GM15510 (cell line): ENCODE results near the gene KCNJ6.

Experiments used
- POLR2A ChIP-seq: IDR thresholded peaks from 3 replicates; pipeline ENCODE4 v1.6.1; 2011; ENCODE audit warnings: borderline replicate concordance; ENCODE audit not compliant: insufficient read length; ENCODE audit errors: extremely low read depth

KCNJ6 gene

DNA sequence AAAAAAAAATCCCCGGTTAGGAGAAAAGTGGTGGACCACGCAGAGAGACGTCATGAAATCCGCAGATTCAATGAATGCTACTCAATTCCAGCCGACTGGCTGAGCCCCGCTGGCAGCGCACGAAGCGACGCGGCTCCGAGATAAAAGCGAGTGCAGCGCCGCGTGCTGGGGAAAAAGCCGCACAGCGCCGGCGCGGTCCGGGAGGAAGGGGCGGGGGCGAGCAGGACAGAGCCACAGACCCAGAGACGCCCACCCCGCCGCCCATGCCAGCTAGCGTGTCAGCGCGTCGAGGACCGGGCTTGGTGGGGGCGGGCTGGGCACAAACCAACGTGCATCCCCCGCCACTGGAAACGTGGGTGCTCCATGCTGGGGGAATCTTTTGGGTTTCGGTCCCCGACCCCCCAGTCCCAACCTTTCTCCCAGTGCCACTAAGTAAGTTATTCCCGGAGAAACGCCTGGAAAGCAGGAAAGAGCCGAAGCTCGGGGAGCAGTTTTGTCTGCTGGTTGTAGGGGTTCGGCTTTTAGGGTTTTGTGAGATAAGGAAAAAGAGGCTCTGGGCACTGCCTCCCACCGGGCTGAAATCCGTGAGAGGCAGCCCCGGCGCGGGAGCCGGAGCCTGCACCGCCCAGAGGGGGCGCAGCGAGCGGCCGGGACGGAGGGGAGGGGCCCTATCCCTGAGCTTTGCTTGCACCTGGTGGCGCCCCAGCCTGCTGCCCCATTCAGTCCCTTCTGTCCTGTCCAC lies at the start of gene KCNJ6:
TSS of gene KCNJ6 (minus strand) at position 148 of the 742 bp plus-strand sequence. CDS start 75,775 bp downstream, outside the sequence.
- TF ChIP-seq POLR2A, result no peak

DNA sequence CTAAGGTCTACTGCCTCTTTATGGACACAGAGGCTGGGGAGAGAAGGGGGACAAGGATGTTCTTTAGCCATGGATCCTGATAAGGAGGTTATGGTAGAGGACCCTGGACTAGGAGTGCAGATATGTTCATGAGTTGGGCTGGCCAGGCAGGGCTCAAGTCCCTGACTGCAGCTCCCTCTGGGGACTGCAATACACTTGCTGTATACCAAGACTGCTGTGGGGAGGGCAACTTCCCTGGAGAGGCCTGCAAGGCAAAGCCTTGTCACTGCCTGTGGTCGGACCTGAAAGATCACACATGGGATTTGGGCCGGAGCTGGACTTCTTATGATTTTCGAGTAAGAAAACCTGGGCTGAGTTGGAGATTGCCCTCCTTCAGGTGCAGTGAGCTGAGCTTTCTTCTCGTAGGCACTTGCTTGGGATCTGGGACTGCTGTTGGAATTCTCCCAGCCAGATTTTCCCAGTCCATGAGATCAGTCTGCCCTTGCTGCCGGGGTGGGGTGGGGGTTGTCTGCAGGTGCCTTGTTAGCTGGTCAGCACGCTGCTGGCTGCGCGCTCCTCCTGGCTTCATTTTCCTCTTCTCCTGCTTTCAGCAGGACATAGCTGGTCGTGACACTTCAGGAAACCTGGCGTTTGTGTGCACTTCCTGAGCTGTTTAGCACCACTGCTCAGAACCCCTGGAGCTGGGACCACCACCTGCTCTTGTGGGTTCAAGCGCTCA lies 49.0 kb upstream of the KCNJ6 start:
- TF ChIP-seq POLR2A, result no peak

GRCh38 chr21:37958537-37958936 lies 42.3 kb upstream of the KCNJ6 start:
- no peak for TF ChIP-seq POLR2A

GRCh38 chr21:37956772-37957171 lies 40.5 kb upstream of the KCNJ6 start:
- no peak for TF ChIP-seq POLR2A

DNA sequence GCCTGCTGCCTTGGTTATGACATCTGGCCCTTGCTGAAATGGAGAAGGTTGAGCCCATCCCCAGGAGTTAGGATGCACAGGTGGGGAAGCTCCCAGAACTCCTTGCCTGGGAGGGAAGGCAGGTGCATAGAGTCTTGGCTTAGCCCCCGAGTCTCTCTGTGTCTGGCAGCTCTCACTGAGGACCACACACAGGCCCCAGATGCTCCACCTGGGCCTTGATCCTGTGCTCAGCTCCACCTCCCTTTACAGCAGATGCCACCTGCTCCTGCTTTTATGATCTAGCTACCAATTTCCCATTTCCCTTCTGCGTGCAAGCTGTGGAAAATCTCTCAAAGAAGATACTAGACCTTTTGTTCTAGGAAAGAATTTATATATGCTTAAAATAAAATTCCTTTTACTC lies 28.8 kb upstream of the KCNJ6 start:
- TF ChIP-seq POLR2A, result no peak

- TF ChIP-seq POLR2A, result no peak
Measured at GRCh38 chr21:37944496-37944895, 28.2 kb upstream of the KCNJ6 start.

DNA sequence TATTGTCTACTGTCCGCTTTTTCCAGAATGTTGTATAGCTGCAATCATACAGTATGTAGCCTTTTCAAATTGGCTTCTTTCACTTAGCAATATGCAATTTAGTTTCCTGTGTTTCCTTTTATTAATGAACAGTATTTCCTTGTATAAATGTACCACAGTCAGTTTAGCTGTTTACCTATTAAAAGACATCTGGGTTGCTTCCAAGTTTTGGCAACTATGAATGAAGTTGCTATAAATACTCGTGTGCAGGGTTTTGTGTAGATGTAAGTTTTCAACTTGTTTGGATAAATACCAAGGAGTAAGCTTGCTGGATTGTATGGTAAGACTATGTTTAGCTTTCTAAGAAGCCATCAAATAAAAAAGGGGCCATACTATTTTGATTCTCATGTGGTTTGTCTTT lies 24.4 kb upstream of the KCNJ6 start:
- no peak for TF ChIP-seq POLR2A

DNA sequence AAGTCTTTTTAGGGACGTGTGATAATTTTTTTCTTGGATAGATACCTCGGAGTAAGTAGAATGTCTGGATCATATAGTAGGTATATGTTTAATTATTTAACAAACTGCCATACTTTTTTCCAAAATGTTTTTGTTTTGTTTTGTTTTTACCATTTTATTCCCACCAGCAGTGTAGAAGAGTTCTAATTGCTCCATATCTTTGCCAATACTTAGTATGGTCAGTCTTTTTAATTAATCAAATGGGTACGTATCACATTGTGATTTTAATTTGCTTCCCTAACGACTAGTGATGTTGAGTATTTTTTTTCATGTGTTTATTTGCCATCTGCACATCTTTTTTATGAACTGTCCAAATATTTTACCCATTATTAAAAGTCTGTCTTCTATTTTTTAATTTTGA lies 23.6 kb upstream of the KCNJ6 start:
- no peak for TF ChIP-seq POLR2A

DNA sequence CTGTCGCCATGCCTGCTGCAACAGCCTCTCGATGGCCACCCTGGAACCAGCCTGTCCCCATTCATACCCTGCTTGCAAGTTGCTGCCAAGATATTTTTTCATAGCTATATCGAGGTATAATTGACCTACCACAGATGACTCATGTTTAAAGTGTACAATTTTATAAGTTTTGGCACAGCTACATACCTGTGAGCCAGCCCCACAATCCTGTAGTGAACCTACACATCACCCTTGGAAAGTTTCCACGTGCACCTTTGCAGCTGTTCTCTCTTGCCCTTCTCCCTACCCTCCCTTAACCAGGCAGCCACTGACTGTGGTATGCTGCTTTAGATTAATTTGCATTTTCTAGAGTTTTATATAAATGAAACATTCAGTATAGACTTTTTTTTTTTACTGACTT lies 23.0 kb upstream of the KCNJ6 start:
- no peak for TF ChIP-seq POLR2A

GRCh38 chr21:37937668-37938067 lies 21.4 kb upstream of the KCNJ6 start:
- no peak for TF ChIP-seq POLR2A

DNA sequence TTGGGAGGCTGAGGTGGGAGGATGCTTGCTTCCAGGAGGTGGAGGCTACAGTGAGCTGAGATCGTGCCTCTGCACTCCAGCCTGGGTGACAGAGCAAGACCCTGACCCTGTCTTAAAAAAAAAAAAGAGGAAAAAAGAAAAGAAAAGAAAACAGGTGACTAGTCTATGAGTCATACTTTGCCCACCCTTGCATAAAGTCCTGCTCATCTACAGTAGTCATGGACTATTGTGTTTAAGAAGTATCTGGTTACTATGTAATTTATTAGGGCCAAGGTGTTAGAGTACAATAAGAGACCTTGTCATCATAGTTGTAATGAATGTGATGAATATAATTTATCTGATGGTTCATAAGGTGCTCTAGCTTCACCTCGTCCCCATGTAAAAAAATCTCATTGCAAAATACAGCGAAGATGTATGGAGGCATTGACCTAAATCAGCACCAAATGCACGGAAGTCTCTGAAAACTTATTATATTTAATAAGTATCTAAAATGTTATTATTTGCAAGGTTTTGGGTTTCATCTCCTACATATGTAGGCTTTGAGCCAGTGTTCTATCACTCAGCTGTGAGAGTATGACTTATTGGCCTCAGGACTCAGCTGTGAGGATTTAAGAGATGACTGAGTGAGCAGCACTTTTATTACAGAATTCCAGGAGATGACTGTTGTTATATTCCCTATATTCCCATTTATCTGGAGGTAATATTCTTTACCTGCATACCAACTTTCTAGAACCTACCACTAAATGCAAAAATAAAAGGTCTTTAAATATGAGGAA lies 19.9 kb upstream of the KCNJ6 start:
- TF ChIP-seq POLR2A, result no peak

DNA sequence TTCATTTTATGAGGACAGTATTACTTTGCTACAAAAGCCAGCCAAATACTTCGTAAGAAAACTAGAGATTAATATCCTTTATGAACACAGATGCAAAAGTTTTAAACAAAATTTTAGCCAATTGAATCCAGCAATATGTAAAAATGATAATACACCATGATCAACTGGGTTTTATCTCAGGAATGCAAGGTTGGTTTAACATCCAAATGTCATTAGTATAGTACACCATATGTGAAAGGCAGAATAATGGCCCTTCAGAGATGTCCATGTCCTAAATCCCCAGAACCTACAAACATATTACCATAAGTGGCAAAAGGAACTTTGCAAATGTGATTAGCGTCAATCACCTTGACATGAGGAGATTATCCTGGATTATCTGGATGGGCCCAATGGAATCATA lies 16.7 kb upstream of the KCNJ6 start:
- no peak for TF ChIP-seq POLR2A

DNA sequence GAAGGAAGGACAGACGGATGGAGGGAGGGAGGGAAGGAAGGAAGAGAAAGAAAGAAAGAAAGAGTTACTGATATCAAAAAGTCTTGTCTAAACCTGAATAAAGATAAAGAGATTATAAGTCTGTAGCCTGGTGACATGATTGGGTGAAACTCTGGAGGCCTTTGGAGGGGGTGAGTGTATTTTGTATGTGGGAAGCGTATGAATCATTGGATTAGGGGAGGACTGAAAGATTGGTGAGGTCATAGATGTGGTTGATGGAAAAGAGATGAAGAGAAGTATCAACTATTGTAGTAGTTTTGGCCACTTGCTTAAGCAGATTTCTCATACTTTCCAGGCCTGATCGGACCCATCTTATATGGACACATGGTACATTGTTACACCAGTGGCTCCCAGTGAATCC lies 11.5 kb upstream of the KCNJ6 start:
- TF ChIP-seq POLR2A, result no peak

DNA sequence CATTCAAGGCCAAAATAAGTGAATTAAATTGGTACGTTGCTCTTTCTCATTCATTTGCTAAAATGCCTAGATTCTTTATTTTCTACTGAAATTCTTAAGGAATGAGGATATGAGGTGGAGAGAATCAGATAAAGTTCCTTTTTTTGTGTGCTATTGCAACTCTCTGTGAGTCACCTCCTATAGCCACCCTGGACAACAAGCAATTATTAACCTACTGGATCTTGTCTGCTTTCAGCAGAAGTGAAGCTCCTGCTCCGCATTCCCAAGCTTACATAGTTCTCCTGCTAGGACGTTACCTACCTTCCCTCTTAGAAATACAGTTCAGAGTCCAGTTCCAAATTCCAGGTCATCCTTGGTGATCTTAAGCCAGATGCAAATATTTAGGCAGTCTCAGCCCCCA lies 4.8 kb upstream of the KCNJ6 start:
- TF ChIP-seq POLR2A, result no peak

GRCh38 chr21:37917612-37918011 lies 1.4 kb upstream of the KCNJ6 start:
- TF ChIP-seq POLR2A, result no peak

DNA sequence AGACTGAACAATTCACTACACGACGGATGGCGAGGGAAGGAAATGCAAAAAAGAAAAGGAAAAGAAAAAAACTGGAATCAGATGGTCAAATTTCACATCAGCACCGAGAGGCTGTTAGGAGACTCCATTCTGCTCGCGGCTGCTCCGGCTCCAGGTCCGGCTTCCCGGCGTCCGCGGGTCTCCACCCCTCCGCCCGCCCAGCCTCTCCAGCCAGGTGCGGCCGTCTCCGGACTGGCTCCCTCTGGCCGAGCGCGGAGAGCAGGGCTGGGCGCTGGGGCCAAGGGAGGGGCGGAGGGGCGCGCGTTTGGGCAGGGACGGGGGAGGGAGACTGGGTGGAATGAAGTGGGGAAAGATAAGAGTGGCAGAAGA lies 332 bp downstream of the KCNJ6 start:
- no peak for TF ChIP-seq POLR2A

GRCh38 chr21:37915497-37915911 lies 753 bp downstream of the KCNJ6 start:
- TF ChIP-seq POLR2A, result no peak

DNA sequence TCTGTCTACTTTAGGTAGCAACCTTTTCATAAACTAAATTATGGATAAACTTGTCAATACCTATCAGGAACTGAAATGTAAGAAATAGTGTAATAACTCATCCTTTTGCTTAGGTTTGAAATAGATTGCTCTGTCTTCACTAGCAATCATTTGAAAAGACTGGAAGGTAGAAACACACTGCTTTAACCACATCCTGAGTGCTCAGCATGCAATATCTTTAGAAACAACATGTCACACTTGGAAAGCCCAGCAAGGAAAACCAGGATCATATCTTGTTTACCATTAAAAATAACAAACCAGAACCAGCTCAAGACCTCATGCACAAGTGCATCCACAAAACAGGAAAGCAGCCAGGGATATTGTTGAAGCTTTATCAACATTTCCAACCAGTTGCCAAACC lies 3.6 kb downstream of the KCNJ6 start:
- no peak for TF ChIP-seq POLR2A
